DMS153 treated with DMSO at 0.1 percent for 48 hours (cell line): ENCODE measurements around the gene LMAN2L.
A peak's percentile ranks its signal among the peaks of the same experiment; 100 is the strongest.

Experiments used
- DNase-seq: peaks from one replicate; lab custom pipeline; 2025; ENCODE audit not compliant: unreplicated experiment; lab: John Stamatoyannopoulos, UW

LMAN2L gene, protein sequence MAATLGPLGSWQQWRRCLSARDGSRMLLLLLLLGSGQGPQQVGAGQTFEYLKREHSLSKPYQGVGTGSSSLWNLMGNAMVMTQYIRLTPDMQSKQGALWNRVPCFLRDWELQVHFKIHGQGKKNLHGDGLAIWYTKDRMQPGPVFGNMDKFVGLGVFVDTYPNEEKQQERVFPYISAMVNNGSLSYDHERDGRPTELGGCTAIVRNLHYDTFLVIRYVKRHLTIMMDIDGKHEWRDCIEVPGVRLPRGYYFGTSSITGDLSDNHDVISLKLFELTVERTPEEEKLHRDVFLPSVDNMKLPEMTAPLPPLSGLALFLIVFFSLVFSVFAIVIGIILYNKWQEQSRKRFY

DNA sequence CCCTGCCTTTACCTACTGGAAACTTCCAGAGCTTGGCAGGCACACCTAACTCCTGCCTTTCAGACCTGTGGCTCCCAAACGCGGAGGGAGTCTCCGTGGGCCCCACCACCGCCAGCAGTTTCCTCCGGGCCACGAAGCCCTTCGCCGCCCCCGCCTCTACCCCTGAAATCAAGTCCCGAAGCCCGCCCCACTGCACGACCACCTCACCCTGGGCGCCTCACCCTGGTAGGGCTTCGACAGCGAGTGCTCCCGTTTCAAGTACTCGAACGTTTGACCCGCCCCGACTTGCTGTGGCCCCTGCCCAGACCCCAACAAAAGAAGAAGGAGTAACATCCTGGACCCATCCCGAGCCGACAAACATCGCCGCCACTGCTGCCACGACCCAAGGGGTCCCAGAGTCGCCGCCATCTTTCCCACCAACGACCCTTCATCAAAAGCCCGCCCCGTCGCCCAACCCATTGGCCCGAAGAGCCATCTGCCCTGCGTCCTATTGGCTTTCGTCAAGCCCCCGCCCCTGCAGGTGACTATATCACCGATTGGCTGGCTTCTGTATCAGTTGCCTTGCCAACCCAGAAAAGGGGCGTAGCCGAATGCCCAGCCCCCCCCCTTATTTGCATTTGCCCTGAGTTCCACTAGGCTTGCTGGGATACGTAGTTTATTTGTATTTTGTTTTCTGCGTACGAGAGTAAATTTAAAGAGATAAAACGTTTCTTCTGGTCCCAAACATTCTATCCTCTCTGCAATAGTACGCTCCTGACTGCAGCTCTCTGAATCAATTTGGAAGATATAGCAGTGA, at the start of gene LMAN2L:
TSS of gene LMAN2L (minus strand) at position 432 of the 796 bp plus-strand sequence. CDS start at position 408, 24 bp downstream.
- peak; percentile 87 for DNase-seq

DNA sequence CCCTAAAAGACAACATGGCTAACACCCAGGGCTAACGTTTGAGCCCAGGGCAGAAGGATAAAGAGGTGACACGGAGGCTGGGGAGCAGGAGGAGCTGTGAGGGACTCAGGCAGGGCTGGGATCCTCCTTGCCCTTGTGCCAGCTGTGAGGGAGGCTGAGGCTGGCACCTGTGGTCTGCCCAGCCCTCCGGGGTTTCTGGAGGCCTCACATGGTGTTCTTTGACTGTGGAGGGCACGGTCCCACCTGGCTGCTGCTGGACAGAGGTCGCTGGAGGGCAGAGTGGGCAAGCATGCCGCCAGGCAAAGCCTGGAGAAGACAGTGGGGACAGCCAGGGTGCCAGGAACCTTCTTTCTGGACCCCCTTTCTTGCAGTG, 49.4 kb upstream of the LMAN2L start:
- DNase-seq = no peak

DNA sequence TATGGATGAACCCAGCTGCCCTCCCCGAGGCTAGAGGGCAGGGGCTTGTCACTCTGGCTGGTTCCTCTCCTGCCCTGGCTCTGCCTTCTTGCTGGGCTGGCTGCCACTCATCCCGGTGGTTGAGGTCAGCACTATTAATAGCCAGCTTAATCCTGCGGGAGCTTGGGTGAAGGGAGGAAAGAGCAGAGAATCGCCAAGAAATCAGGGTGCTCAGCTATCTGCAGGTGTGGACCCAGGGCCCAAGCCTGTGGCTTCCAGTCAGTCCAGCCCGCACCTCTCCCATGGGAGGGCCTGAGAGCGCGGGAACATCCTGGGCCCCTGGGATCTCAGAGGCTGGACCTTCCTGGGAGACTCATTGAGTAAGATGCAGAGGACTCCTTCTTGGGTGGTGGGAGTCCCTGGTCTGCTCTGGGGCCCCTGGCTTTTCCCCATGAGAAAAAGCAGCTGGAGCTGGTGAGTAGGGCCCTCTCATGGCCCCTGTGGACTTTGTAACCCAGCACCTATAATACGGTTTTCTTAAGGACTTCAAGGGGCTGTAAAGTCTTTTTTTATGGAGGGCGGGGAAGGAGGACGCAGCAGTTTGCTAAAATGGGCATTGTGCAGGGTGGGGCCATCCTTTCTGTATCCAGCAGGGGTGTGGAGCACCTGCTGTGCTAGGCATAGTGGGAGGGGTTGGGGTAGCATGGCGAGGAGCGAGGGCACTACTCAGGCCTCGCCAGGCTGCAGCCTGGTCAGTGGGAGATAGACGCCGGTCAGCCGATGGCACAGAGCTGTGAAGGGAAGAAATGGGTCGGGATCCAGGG, 48.8 kb upstream of the LMAN2L start:
- DNase-seq = no peak

DNA sequence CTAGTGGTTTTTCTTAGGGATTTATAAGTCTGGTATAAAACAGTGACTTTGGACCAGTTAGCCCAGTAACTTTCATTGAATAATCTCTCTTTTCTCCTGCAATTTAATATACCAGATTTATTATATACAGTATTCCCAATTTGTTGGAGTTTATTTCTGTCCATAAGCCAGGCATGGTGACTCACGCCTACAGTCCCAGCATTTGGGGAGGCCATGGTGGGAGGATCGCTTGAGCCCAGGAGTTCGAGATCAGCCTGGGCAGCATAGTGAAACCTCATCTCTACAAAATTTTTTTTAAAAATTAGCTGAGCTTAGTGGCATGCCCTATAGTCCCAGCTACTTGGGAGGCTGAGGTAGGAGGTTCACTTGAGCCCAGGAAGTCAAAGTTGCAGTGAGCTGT, 47.5 kb upstream of the LMAN2L start:
- DNase-seq = no peak

DNA sequence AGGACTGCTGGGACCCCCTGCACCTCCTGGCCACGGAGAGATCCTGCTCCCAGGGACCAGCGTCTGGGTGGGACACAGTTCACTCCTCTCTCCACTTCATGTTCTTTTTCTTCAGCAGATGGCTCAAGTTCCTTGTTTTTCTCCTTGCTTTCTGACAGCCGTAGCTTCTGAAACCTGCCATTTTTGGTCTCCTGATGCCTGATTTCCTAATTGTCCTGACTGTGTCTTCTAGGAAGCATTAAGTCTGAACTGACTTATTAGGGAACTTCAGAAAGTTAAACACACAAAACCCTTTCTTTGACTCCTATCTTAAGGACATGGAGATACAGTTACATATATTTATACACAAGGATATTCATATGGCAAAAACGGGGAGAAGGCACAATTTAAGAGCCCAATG, 43.5 kb upstream of the LMAN2L start:
- no peak for DNase-seq

DNA sequence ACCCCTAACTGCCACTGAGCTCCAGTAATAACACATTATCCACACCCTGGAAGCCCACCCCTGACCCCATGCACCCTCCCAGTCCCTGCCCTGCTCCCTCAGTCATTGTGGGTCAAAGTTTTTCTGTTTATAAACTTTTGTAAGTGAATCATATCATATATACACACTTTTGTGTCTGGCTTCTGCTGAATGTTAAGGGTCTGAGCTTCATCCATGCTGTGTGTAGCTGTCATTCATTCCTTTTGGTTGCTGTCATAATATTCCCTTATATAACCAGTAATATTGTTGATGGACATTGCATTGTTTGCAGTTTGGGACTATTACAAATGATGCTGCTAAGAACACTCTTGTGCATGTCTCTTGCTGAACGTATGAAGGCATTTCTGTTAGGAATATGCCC, 35.3 kb upstream of the LMAN2L start:
- no peak for DNase-seq

DNA sequence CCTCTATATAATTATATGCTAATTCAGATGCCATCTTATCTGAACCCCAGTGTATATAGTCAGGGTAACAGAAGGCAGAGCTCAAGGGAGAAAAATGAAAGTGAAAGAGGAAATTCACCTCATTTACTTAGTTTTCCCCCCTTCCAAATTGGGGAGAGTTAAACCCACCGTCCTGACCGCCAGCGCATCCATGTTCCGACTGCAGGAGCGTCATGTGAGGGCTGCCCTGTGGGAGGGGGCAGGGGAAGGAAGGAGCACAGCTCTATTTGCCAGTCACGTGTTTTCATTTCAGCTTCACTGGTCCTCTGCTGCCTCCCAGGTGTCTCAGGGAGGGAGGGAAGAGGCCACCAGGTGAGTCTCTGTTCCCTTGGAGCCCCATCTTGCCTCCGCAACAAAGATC, 34.1 kb upstream of the LMAN2L start:
- DNase-seq = peak; percentile 4

DNA sequence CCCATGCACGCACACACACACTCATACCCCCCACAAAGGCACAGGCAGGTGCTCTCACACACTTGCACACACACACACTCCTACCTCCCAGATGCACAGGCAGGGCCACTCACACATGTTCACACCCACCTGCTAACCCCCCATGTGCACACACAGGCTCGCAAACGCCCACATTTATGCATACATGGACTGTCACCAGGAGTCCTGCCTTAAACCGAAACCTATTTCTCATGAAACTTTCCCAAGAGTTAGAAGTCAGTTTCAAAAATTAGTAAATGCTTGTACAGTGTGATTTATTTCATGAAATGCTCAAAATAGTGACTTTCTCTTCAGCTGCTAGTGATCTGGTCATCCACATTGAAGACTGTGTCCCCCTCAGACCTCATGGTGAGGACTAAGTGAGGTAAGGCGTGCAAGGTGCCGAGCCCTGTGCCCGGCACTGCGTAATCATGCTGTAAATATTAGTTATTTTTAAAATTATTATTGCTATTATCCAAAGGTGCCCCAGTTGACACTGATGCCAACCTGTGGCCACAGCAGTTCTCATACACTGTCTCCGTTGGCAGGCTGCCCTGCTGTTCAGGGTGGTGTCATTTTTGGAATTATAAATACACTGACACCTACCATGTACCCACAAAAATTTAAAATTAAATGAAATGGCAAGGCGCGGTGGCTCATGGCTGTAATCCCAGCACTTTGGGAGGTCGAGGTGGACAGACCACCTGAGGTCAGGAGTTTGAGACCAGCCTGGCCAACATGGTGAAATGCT, 33.2 kb upstream of the LMAN2L start:
- no peak for DNase-seq

DNA sequence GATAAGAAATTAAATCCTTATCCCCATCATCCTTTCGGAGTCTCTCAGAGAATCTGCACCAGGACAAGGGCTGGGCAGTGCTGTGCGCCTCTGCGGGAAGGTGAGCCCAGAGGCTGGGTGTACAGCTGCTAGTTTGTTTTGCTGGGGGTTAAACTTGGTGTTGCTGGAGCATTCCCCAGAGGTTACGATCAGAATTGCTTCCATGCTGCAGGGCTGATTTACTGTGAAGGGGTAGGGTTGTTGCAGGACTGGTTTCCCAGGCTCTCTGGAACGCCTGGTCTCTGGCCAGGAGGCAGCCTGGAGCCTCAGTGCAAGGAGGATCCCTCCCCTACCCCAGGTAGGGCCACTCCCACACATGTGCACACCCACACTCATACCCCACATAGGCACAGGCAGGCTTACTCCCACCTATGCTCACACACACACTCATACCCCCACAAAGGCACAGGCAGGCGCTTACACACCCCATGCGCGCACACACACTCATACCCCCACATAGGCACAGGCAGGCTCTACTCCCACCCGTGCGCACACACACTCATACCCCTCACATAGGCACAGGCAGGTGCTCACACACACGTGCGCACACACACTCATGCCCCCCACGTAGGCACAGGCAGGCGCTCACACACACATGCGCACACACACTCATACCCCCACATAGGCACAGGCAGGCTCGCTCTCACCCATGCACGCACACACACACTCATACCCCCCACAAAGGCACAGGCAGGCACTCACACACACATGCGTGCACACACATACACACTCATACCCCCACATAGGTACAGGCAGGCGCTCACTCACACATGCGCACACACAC, 32.1 kb upstream of the LMAN2L start:
- no peak for DNase-seq

DNA sequence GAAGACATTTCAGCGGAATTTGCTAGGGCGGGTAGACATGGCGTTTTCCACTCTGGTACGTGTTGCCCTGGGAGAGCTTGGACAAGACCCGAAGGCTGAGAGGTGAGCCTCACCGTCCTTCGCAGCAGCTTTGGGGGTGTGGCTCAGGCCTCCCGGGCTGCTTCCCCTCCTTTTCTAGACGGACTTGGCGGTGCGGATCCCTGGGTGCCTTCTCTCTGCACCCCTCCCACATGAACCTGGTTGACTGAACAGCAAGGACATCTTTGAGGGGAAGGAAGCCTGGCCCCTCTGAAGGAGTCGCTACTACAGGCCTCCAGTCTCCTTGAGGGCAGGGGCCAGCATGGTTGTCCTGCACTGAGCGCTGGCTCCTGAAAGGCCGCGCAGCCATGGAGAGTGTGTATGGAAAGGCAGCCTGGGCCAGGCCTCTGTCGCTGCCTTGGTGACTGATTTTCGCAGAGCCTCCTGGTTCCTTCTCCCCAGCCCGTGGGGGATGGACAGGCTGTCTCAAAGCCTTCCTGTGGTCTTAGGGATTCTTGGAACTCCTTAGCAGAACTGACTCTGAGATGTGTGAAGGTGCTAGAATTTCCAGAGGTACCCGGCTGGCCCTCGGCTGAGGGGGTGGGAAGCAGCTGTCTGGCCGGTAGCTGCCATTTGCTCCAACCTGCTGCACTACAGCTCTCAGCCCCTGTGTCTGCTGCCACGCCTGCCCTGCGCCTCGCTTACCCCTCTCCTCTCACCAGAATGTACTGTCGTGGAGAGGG, 30.8 kb upstream of the LMAN2L start:
- no peak for DNase-seq

DNA sequence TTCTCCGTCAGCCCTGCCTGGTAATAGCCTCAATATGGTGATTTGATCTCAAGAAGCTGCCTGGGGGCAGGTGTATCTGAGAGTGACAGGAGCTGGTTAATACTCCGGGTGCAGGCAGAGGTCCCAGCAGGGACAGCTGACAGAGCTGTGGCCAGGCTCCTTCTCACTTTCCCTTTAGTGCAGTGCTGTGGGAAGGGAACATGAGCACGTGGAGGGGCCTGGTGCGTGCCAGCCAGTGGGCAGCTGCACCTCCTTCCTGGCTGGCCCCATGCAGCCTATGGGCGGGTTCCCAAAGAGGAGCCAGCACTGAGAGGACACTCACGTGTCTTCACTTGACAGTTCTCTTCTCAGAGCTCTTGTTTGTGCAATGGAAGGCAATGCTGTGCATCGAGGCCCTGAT, 29.9 kb upstream of the LMAN2L start:
- no peak for DNase-seq

DNA sequence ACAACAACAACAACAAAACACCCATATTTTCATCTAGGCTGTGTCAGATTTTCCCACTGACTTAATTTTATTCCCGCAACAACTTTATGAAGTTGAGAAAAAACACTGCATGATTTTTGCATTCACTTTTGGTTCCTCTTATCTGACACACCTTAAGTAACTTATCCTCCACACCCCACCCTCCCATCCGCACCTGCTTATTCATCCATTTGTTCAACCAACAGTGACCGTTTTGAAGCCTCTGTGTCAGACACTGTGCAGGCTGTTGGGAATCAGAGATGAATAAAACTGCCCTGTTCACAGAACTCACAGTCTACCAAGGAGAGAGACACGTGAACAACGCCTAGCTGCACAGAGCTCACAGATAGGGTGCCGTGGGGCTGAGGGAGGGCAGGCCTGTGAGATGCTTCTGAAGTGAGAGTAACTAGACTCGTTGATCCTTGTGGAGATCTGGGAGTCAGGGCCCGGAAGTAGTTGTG, 28.3 kb upstream of the LMAN2L start:
- no peak for DNase-seq

DNA sequence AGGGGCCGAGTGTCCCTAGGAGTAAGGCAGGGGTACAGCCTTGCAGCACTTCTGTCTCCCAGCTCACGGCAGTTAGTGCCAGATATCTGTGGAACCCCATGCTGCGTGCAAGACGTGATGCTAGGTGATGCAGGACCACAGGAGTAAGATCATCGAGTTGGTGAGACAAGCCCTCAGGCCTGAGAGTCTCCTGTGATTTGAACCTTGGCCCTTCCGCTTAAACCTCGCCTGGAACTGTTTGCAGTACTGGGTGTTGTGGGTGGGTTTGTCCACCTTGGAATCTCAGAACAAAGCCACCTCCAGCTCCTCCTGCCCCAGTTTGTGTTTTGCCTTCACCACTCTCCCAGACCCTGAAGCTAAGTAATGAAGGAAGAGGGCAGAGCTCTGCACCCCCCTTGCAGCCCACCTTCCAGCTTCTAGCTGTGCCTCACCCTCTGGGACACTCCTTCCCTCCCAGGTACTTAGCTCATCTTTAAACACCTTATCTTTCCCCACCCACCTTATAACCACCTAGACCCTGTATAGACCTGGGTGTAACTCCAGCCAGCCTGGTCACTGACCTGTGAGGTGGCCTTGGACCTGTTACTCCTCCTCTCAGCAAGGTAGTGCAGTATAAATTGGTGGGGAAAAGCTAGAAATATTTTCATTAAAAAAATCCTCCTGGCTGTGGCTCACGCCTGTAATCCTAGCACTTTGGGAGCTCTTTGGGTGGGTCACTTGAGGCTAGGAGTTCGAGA, 27.4 kb upstream of the LMAN2L start:
- DNase-seq = no peak

DNA sequence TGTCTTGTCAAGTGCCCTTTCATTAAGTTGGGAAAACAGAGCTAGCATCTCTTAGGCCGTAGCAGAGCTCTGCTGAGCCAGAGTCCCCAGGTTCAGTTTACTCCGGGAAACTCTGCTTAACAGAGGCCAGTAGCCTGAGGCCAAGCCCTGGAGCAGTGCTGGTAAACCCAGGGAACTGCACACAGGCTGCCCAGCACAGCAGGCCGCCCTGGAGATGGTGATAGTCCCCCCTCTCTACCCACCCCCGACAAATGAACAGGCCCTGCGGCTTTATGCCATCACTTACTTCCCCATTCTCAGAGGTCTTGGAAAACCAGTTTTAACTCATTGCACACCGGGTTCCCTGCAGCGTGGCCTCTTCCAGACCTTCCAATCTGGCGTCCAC, 24.4 kb upstream of the LMAN2L start:
- DNase-seq = no peak

DNA sequence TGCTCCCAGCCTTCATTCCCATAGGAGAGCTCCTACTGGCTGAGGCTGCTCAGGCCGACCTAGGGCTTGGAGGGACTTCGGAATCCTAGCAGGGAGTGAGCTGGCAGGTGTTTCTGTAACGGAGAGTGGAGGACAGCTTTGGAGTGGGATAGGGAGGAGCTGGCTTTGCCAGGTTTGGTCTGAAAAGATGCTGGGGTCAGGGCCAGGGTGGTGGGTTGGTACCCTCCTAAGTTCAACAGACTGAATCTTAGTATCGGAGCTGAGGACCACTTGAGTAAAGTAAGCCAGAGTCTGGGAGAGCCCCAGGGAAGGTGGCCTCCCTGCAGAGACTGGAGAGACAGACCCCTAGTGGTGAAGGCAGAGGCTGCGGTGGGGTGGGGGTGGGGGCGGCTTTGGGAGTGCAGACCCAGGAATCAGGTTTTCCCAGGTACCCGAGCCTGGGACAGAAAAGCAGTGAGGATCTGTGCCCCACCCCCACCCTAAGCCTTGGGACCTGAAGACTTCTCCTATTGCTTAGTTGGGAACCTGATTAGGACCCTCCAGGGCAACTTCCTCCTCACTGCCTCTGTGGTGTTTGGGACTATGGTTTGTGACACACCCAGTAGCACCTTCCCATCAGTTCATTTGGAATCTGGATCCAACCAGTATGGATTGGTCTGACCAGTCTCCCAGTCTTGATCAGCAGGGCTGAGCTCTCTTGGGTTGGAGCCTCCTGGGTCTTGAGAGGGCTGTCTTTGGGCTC, 23.8 kb upstream of the LMAN2L start:
- no peak for DNase-seq

DNA sequence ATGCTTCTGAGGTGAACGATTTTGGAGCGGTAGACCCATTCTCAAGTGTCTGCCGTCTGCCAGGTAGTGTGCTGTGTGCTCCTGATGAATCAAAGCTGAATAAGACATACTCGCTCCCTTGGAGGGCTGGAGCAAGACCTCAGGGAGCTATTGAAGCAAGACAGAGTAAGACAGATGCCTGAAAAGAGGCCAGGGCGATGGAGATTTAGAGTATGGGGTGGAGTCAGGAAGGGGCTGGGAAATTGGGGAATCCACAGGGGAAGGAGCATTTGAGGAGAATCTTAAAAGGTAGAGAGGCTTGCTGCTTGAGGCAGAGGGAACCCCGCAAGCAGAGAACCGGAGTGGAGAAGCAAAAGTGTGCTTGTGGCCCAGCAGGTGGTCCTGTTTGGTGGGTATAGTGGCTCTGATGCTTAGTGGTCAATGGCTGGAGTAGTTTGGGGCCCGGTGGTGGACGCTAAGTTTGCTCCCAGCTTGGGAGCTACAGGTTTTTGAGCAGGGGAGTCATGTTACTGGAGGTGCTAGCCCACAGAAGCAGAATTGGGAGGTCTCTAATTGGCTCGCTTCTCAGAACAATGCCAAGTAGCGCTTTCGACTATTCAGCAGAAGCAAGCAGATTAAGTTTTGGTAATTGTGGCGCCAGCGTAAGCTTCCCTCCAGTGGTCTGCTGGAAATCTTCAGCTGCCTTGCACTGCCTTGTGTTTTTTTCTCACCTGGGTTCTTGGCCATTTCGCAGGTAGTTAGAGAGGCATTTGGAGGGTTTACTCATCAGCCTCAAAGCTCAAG, 22.9 kb upstream of the LMAN2L start:
- DNase-seq = no peak
